ENCODE results near the gene AFDN.

DNA sequence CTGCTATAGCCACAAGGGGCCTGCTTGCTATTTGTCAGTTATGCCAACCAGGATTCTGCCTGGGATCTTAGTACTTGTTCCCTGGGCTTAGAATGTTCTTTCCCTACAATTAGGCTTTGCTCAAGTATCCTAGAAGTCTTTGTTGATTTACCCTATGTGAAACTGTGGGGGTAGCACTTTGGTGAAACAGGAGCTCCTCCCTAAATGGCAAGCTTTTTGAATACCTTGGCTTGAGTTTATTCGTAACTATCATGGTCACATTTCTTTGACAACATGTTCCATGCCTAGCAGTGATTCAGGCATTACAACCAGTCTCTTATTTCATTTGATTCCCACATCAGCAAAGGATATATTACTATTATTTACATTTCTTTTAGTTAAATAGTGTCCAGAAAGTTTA, 21.2 kb downstream of the AFDN start:
- TF ChIP-seq, protein P1, sequence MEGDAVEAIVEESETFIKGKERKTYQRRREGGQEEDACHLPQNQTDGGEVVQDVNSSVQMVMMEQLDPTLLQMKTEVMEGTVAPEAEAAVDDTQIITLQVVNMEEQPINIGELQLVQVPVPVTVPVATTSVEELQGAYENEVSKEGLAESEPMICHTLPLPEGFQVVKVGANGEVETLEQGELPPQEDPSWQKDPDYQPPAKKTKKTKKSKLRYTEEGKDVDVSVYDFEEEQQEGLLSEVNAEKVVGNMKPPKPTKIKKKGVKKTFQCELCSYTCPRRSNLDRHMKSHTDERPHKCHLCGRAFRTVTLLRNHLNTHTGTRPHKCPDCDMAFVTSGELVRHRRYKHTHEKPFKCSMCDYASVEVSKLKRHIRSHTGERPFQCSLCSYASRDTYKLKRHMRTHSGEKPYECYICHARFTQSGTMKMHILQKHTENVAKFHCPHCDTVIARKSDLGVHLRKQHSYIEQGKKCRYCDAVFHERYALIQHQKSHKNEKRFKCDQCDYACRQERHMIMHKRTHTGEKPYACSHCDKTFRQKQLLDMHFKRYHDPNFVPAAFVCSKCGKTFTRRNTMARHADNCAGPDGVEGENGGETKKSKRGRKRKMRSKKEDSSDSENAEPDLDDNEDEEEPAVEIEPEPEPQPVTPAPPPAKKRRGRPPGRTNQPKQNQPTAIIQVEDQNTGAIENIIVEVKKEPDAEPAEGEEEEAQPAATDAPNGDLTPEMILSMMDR (IDR thresholded peaks at IDR 0.05) = no peak
- no peak for TF ChIP-seq NRF1 (IDR thresholded peaks at IDR 0.05; ENCODE audit: low read depth, low read length)
- no peak for TF ChIP-seq POLR2AphosphoS5 (IDR thresholded peaks at IDR 0.05; ENCODE audit: low read depth, low read length)
- no peak for TF ChIP-seq EP300 (IDR thresholded peaks at IDR 0.05; ENCODE audit: borderline replicate concordance in 1 of 2, low read depth in 1 of 2, low read length in 1 of 2)
- no peak for TF ChIP-seq SIN3A (IDR thresholded peaks at IDR 0.05; ENCODE audit: borderline replicate concordance, low read depth, low read length)
